Esophagus squamous epithelium (tissue), 5 donors: ENCODE data around the gene BPGM. TPM values are rescaled to one million over a fixed set of nuclear protein-coding genes. Genes with fewer than 3 reads are reported as not detected.
A peak's percentile ranks its signal among the peaks of the same experiment; 100 is the strongest.

ENCODE experiments used
- DNase-seq: peaks from one replicate; lab custom pipeline; 2025; lab: John Stamatoyannopoulos, UW
- H3K27ac ChIP-seq, 4 donors: fragments of 200-600 bp; sonication (generic); one replicate each; pipeline ENCODE4 v1.5.1; 2016 to 2019; ENCODE audit warnings: mild to moderate bottlenecking in 1 of 4
- H3K27me3 ChIP-seq, 4 donors: fragments of 200-600 bp; sonication (generic); 1 replicate in 3 of 4; 2 replicates in 1 of 4; pipeline versions ENCODE4 v1.5.1 to v1.6.0; 2017 to 2021; ENCODE audit warnings: antibody characterized with exemption in 1 of 4
- H3K36me3 ChIP-seq, 3 donors: fragments of 200-600 bp; sonication (generic); one replicate each; pipeline ENCODE4 v1.5.1; 2016 to 2019
- H3K4me1 ChIP-seq, 3 donors: fragments of 200-600 bp; sonication (generic); one replicate each; pipeline ENCODE4 v1.5.1; 2017 to 2019
- H3K4me3 ChIP-seq, 4 donors: fragments of 200-600 bp; sonication (generic); 1 replicate in 3 of 4; 2 replicates in 1 of 4; pipeline ENCODE4 v1.5.1; 2016 to 2019; ENCODE audit warnings: mild to moderate bottlenecking in 2 of 4, moderate library complexity in 1 of 4
- H3K9me3 ChIP-seq, 3 donors: fragments of 200-600 bp; sonication (generic); one replicate each; pipeline ENCODE4 v1.5.1; 2016 to 2019
- CTCF ChIP-seq, 6 experiments: fragments of 450-650 bp in 4 of 6; fragments of 200-600 bp in 2 of 6; sonication (generic) in 2 of 6; IDR thresholded peaks; one replicate each; pipeline ENCODE4 v1.5.1; 2016 to 2019; ENCODE audit warnings: antibody characterized with exemption in 6 of 6, mild to moderate bottlenecking in 4 of 6, moderate library complexity in 4 of 6
- POLR2A ChIP-seq, 4 donors: fragments of 450-650 bp; IDR thresholded peaks; one replicate each; pipeline ENCODE4 v1.6.1; 2017; ENCODE audit warnings: antibody characterized with exemption in 4 of 4, mild to moderate bottlenecking in 4 of 4, moderate library complexity in 3 of 4
- WGBS, 2 donors: methylation state at CpG; one replicate each; pipeline ENCODE4 v1.1.5; 2018; 5-methylcytosine and 5-hydroxymethylcytosine counted together
- intact Hi-C: fragments of 100-400 bp; cut with DNase I; formaldehyde crosslinking; loops from one replicate; pipeline ENCODE4 v1.15.0; 2022
- total RNA-seq, 4 donors: library from RNA; depleted of rRNA; stranded (reverse); fragments of >200 nt; gene quantifications; one replicate each; pipeline ENCODE4 v1.1.0, GENCODE V29; 2016
- donor health status: DM: yes; HTN: yes; CAD: no.

Gene BPGM
- total RNA-seq, 4 donors from 2014 or later: 4.4 to 16.8 (median 11.3) TPM

GRCh38 chr7:134630237-134630636 is 16.4 kb upstream of the BPGM start:
- no peak overlapping the region for H3K4me3 ChIP-seq
- DNase-seq: no peak
- intact Hi-C loops: no loop called here
- H3K4me1 ChIP-seq: no peaks in the 10 kb centered on the region
- H3K27me3 ChIP-seq: peaks cover 0 to 11% (median 0%) of the 10 kb centered on the region in 4 donors
- H3K9me3 ChIP-seq: no peaks in the 10 kb centered on the region
- TF ChIP-seq POLR2A (IDR thresholded peaks at IDR 0.05): no peak
- no peak for TF ChIP-seq CTCF (IDR thresholded peaks at IDR 0.05)
- 78 to 91% methylated on average over 1 of the region's 1 CpG for WGBS, 2 donors
- no peak overlapping the region for H3K27ac ChIP-seq
- H3K36me3 ChIP-seq: no peaks in the 10 kb centered on the region

GRCh38 chr7:134630893-134631292 is 15.8 kb upstream of the BPGM start:
- Histone ChIP-seq H3K27me3 (peaks cover 0 to 7% (median 0%) of the 10 kb centered on the region in 4 donors), H3K36me3 (no peaks in the 10 kb centered on the region), H3K4me1 (no peaks in the 10 kb centered on the region), H3K4me3 (no peak overlapping the region), H3K9me3 (no peaks in the 10 kb centered on the region), H3K27ac (no peak overlapping the region)
- intact Hi-C loops: no loop called here
- TF ChIP-seq POLR2A (IDR thresholded peaks at IDR 0.05) (no peak), CTCF (IDR thresholded peaks at IDR 0.05) (no peak)
- no peak for DNase-seq

GRCh38 chr7:134632052-134632451 is 14.6 kb upstream of the BPGM start:
- Histone ChIP-seq H3K27ac (no peak overlapping the region), H3K9me3 (no peaks in the 10 kb centered on the region), H3K4me3 (no peak overlapping the region), H3K36me3 (no peaks in the 10 kb centered on the region), H3K4me1 (no peaks in the 10 kb centered on the region), H3K27me3 (peaks cover 0 to 7% (median 0%) of the 10 kb centered on the region in 4 donors)
- intact Hi-C loops: no loop called here
- TF ChIP-seq POLR2A (IDR thresholded peaks at IDR 0.05): no peak
- no peak for TF ChIP-seq CTCF (IDR thresholded peaks at IDR 0.05)
- no peak for DNase-seq

GRCh38 chr7:134632937-134633540 is 13.6 kb upstream of the BPGM start:
- TF ChIP-seq POLR2A (IDR thresholded peaks at IDR 0.05) (no peak), CTCF (IDR thresholded peaks at IDR 0.05) (peak in 5 of 6 experiments; percentile 49 to 78 (median 56))
- H3K27ac ChIP-seq: no peak overlapping the region
- WGBS, 2 donors: 33 to 37% methylated on average over 5 of the region's 5 CpGs
- no peaks in the 10 kb centered on the region for H3K4me1 ChIP-seq
- intact Hi-C loops: no loop called here
- no peak overlapping the region for H3K4me3 ChIP-seq
- H3K27me3 ChIP-seq: no peaks in the 10 kb centered on the region
- no peaks in the 10 kb centered on the region for H3K9me3 ChIP-seq
- no peak for DNase-seq
- no peaks in the 10 kb centered on the region for H3K36me3 ChIP-seq

GRCh38 chr7:134636008-134636449 is 10.6 kb upstream of the BPGM start:
- 27 to 29% methylated on average over 2 of the region's 2 CpGs for WGBS, 2 donors
- Histone ChIP-seq H3K27me3 (no peaks in the 10 kb centered on the region), H3K9me3 (no peaks in the 10 kb centered on the region), H3K27ac (no peak overlapping the region), H3K36me3 (no peaks in the 10 kb centered on the region), H3K4me3 (no peak overlapping the region), H3K4me1 (no peaks in the 10 kb centered on the region)
- TF ChIP-seq POLR2A (IDR thresholded peaks at IDR 0.05) (no peak), CTCF (IDR thresholded peaks at IDR 0.05) (no peak)
- DNase-seq: no peak
- intact Hi-C loops: no loop called here
